Activated T-helper 2 cell treated with anti-CD3 and anti-CD28 coated beads, Interferon-gamma antibody, Interleukin-2, Interleukin-4, amounts not matched to agents 10 μg/mL and 5 μg/mL and 100 μg/mL, durations not matched to agents 14 hours and 24 hours and 36 hours (primary cell): ENCODE measurements around the gene NRAP. TPM values are rescaled to one million over a fixed set of nuclear protein-coding genes. Genes with fewer than 3 reads are reported as not detected.

Experiments used
- DNase-seq: peaks from one replicate; pipeline ENCODE4 v3.0.0; 2021; ENCODE audit warnings: low spot score
- H3K27ac Mint-ChIP-seq: one replicate; pipeline ENCODE4 v1.8.0; 2021; ENCODE audit warnings: mixed read lengths
- H3K27me3 Mint-ChIP-seq: one replicate; pipeline ENCODE4 v1.8.0; 2021; ENCODE audit warnings: low read depth, mixed read lengths
- H3K36me3 Mint-ChIP-seq: one replicate; pipeline ENCODE4 v1.8.0; 2021; ENCODE audit warnings: low read depth, mixed read lengths
- H3K4me1 Mint-ChIP-seq: one replicate; pipeline ENCODE4 v1.8.0; 2021; ENCODE audit warnings: low read depth, mixed read lengths
- H3K4me3 Mint-ChIP-seq: one replicate; pipeline ENCODE4 v1.8.0; 2021; ENCODE audit warnings: low read depth, mild to moderate bottlenecking, moderate library complexity, mixed read lengths
- H3K9me3 Mint-ChIP-seq: one replicate; pipeline ENCODE4 v1.8.0; 2021; ENCODE audit warnings: mixed read lengths
- intact Hi-C: fragments of 100-400 bp; cut with micrococcal nuclease; formaldehyde crosslinking; loops from one replicate; pipeline ENCODE4 v1.15.1; 2023
- total RNA-seq: library from RNA; stranded (reverse); gene quantifications from 2 replicates; pipeline ENCODE4 v1.2.3, GENCODE V29; 2022

The NRAP gene
- total RNA-seq, 1 donor from 2014 or later, result not detected

DNA sequence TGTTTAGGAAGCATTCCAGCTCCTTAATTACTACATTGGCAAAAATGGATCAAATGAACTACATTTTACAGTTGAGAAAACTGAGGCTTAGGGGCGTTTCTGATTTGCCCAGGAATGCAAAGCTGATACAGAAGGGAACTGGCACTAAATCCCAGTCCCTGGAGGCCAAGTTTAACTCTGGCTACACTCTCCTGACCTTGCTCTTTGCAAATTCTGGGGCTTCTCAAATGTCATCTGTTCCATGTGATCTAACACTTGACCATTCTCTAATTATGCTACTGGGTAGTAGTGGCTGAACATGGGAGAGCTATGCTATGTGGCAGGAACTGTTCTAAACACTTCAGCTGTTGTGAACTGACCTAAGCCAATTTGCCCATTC, 122.3 kb downstream of the NRAP start:
- intact Hi-C loops, result no loop called here
- peaks cover 2% of the 10 kb centered on the region for H3K27me3 Mint-ChIP-seq
- H3K27ac Mint-ChIP-seq, result no peak overlapping the region
- no peaks in the 10 kb centered on the region for H3K36me3 Mint-ChIP-seq
- no peak for DNase-seq
- no peaks in the 10 kb centered on the region for H3K9me3 Mint-ChIP-seq
- no peak overlapping the region for H3K4me3 Mint-ChIP-seq
- no peaks in the 10 kb centered on the region for H3K4me1 Mint-ChIP-seq

- Mint-ChIP-seq H3K27ac (no peak overlapping the region), H3K4me3 (no peak overlapping the region), H3K36me3 (no peaks in the 10 kb centered on the region), H3K27me3 (peaks cover 2% of the 10 kb centered on the region), H3K4me1 (no peaks in the 10 kb centered on the region), H3K9me3 (no peaks in the 10 kb centered on the region)
- intact Hi-C loops, result no loop called here
- no peak for DNase-seq
Observed at GRCh38 chr10:113540845-113541548, 122.8 kb downstream of the NRAP start.

DNA sequence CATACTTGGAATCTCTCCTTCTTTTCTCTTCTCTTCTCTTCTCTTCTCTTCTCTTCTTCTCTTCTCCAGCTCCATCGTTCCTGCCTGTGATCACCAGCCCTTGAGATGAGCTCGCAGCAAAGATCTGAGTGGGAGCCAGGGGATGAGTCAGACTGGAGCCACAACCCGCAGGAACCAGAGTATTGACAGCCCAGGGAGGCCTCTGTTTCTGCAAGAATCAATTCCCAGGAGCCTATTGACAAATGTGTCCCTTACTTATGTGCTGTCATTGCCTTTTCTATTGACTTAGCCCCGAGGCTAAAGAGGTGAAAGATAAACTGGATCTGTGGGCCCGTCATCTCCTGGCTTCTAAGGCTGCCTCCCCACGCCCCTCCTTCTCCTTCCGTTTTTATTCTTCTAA, 124.1 kb downstream of the NRAP start:
- Mint-ChIP-seq H3K9me3 (no peaks in the 10 kb centered on the region), H3K36me3 (no peaks in the 10 kb centered on the region), H3K4me1 (no peaks in the 10 kb centered on the region), H3K27ac (no peak overlapping the region), H3K27me3 (peaks cover 2% of the 10 kb centered on the region), H3K4me3 (no peak overlapping the region)
- DNase-seq, result no peak
- intact Hi-C loops, result no loop called here

Other genes with a start within 250 kb of the NRAP start
- not detected in 2 replicates for gene HABP2, start 111.0 kb downstream of the NRAP start, total RNA-seq
- gene CASP7, start 15.9 kb upstream of the NRAP start, total RNA-seq, result 16.0 and 16.6 TPM in 2 replicates
- not detected in 2 replicates for gene PLEKHS1, start 87.6 kb upstream of the NRAP start, total RNA-seq
- 14.1 and 15.2 TPM in 2 replicates for gene DCLRE1A, start 190.0 kb upstream of the NRAP start, total RNA-seq
- gene NHLRC2, start 190.6 kb upstream of the NRAP start, total RNA-seq, result 25.9 and 26.0 TPM in 2 replicates